HT1080 (cell line): ENCODE data around the gene PMM2. TPM values are rescaled to one million over a fixed set of nuclear protein-coding genes. Genes with fewer than 3 reads are reported as not detected.
"Not testable (repeated sequence)": the region's sequence is repeated elsewhere in the genome, so short reads cannot be mapped to it uniquely, and the experiment has no call there.

Source experiments
- DNase-seq: peaks from one replicate; pipeline ENCODE4 v3.0.0-alpha.2; 2015; ENCODE audit warnings: low read depth
- total RNA-seq: library from RNA; depleted of rRNA; stranded (reverse); fragments of >200 nt; shearing (Covaris generic); gene quantifications from 2 replicates; pipeline ENCODE4 v1.2.3, GENCODE V29; 2014

PMM2 gene
- total RNA-seq, 1 experiment from 2014 or later = 61.5 TPM

- no peak for DNase-seq
Observed at GRCh38 chr16:8866118-8866883, 68.7 kb downstream of the PMM2 start.

- no peak for DNase-seq
Observed at GRCh38 chr16:8866884-8867215, 69.2 kb downstream of the PMM2 start.

- no peak for DNase-seq
Observed at GRCh38 chr16:8867216-8867931, 69.7 kb downstream of the PMM2 start.

- peak; percentile 26 for DNase-seq
Observed at GRCh38 chr16:8867932-8868415, 70.3 kb downstream of the PMM2 start.

- DNase-seq = peak; percentile 83
Observed at GRCh38 chr16:8868416-8869211, 71.0 kb downstream of the PMM2 start, which contains the start of gene CARHSP1. TSS of gene CARHSP1 (minus strand) at chr16:8869006. CDS start at chr16:8859328, 9,678 bp downstream.

GRCh38 chr16:8869212-8869987, 71.8 kb downstream of the PMM2 start:
- no peak for DNase-seq

- DNase-seq = not testable (repeated sequence)
Observed at GRCh38 chr16:8869988-8870241, 72.3 kb downstream of the PMM2 start.

- DNase-seq = no peak
Observed at GRCh38 chr16:8872071-8872470, 74.4 kb downstream of the PMM2 start.

- DNase-seq = no peak
Observed at GRCh38 chr16:8872967-8873865, 75.6 kb downstream of the PMM2 start.

GRCh38 chr16:8873866-8874195, 76.2 kb downstream of the PMM2 start:
- not testable (repeated sequence) for DNase-seq

GRCh38 chr16:8874388-8874787, 76.7 kb downstream of the PMM2 start:
- DNase-seq = no peak

GRCh38 chr16:8875317-8875716, 77.7 kb downstream of the PMM2 start:
- not testable (repeated sequence) for DNase-seq

- no peak for DNase-seq
Observed at GRCh38 chr16:8877894-8878522, 80.4 kb downstream of the PMM2 start.

- peak; percentile 85 for DNase-seq
Observed at GRCh38 chr16:8878523-8878911, 80.9 kb downstream of the PMM2 start.

GRCh38 chr16:8880839-8881510, 83.3 kb downstream of the PMM2 start:
- no peak for DNase-seq

- no peak for DNase-seq
Observed at GRCh38 chr16:8882041-8882617, 84.5 kb downstream of the PMM2 start, which contains the start of gene LITAFD. TSS of gene LITAFD (plus strand) at chr16:8882351. CDS start at chr16:8884356, 2,005 bp downstream.

- DNase-seq = no peak
Observed at GRCh38 chr16:8882725-8883377, 85.2 kb downstream of the PMM2 start.
